ENCODE results near the gene ZNF775.

GRCh38 chr7:150439967-150440366 lies 60.8 kb downstream of the ZNF775 start:
- TF ChIP-seq TAF1 (IDR thresholded peaks at IDR 0.05; ENCODE audit: borderline replicate concordance, low read depth, low read length) (no peak), POLR2A (IDR thresholded peaks at IDR 0.05; ENCODE audit: low read depth, low read length) (no peak), POLR2AphosphoS5 (IDR thresholded peaks at IDR 0.05; ENCODE audit: low read depth, low read length) (no peak)

Measured in GM12892 (cell line).